SK-N-SH treated with all-trans-retinoic acid at 6 μM for 48 hours (cell line): ENCODE measurements around the gene MPP2.

ENCODE experiments used
- ATAC-seq: fragments of 200-7000 bp; cut with Tn5 transposase; 3 replicates; pipeline ENCODE4 v1.9.1; 2020; ENCODE audit warnings: mild to moderate bottlenecking, moderate library complexity
- BACH2 ChIP-seq: fragments of 250-450 bp; sonication (Bioruptor Pico); IDR thresholded peaks from 2 replicates; pipeline ENCODE4 v1.9.0; 2021; ENCODE audit warnings: mild to moderate bottlenecking, borderline replicate concordance
- CSDC2 ChIP-seq: fragments of 250-450 bp; sonication (Bioruptor Pico); IDR thresholded peaks from 2 replicates; pipeline ENCODE4 v1.5.0; 2020; ENCODE audit warnings: mild to moderate bottlenecking, moderate library complexity
- GLIS3 ChIP-seq: fragments of 250-450 bp; sonication (Bioruptor Pico); IDR thresholded peaks from 2 replicates; pipeline ENCODE4 v1.5.0; 2020; ENCODE audit warnings: mild to moderate bottlenecking, moderate library complexity
- OSR1 ChIP-seq: fragments of 250-450 bp; sonication (Bioruptor Pico); IDR thresholded peaks from 2 replicates; pipeline ENCODE4 v1.8.0; 2022; ENCODE audit warnings: moderate library complexity, mild to moderate bottlenecking, inconsistent platforms
- POU6F1 ChIP-seq: fragments of 250-450 bp; sonication (Bioruptor Pico); IDR thresholded peaks from 2 replicates; pipeline ENCODE4 v1.8.0; 2021; ENCODE audit warnings: low read depth, mild to moderate bottlenecking, moderate library complexity, borderline replicate concordance
- PPARA ChIP-seq: fragments of 250-450 bp; sonication (Bioruptor Pico); IDR thresholded peaks from 2 replicates; pipeline ENCODE4 v1.5.0; 2020; ENCODE audit warnings: mild to moderate bottlenecking, borderline replicate concordance
- RARB ChIP-seq: fragments of 250-450 bp; sonication (Bioruptor Pico); IDR thresholded peaks from 2 replicates; pipeline ENCODE4 v1.8.0; 2021; ENCODE audit warnings: mild to moderate bottlenecking, moderate library complexity
- SNAI2 ChIP-seq: fragments of 250-450 bp; sonication (Bioruptor Pico); IDR thresholded peaks from 2 replicates; pipeline ENCODE4 v1.5.0; 2020; ENCODE audit warnings: mild to moderate bottlenecking, moderate library complexity
- TOX ChIP-seq: fragments of 250-450 bp; sonication (Bioruptor Pico); IDR thresholded peaks from 2 replicates; pipeline ENCODE4 v1.8.0; 2021; ENCODE audit warnings: mild to moderate bottlenecking, moderate library complexity, borderline replicate concordance
- TSHZ2 ChIP-seq: fragments of 250-450 bp; sonication (Bioruptor Pico); IDR thresholded peaks from 2 replicates; pipeline ENCODE4 v1.5.0; 2020; ENCODE audit warnings: mild to moderate bottlenecking, moderate library complexity
- ZFP3 ChIP-seq: fragments of 250-450 bp; sonication (Bioruptor Pico); IDR thresholded peaks from 2 replicates; pipeline ENCODE4 v1.5.0; 2020; ENCODE audit warnings: mild to moderate bottlenecking, moderate library complexity
- ZNF70 ChIP-seq: fragments of 450-650 bp; formaldehyde crosslinking; IDR thresholded peaks from 2 replicates; pipeline ENCODE4 v1.5.0; 2020; ENCODE audit warnings: mild to moderate bottlenecking, moderate library complexity
- ZNF8 ChIP-seq: fragments of 450-650 bp; formaldehyde crosslinking; IDR thresholded peaks from 2 replicates; pipeline ENCODE4 v1.5.0; 2020; ENCODE audit warnings: mild to moderate bottlenecking, moderate library complexity
- TF ChIP-seq, protein P1 (sequence below): fragments of 250-450 bp; sonication (Bioruptor Pico); IDR thresholded peaks from 2 replicates; pipeline ENCODE4 v1.5.1; 2021; ENCODE audit warnings: mild to moderate bottlenecking, moderate library complexity
- TF ChIP-seq, protein P2 (sequence below): fragments of 250-450 bp; sonication (Bioruptor Pico); IDR thresholded peaks from 2 replicates; pipeline ENCODE4 v1.8.0; 2020; ENCODE audit warnings: mild to moderate bottlenecking, moderate library complexity, borderline replicate concordance
- TF ChIP-seq, protein P3 (sequence below): fragments of 250-450 bp; sonication (Bioruptor Pico); IDR thresholded peaks from 2 replicates; pipeline ENCODE4 v1.5.1; 2020; ENCODE audit warnings: low read depth, mild to moderate bottlenecking, moderate library complexity

The MPP2 gene

DNA sequence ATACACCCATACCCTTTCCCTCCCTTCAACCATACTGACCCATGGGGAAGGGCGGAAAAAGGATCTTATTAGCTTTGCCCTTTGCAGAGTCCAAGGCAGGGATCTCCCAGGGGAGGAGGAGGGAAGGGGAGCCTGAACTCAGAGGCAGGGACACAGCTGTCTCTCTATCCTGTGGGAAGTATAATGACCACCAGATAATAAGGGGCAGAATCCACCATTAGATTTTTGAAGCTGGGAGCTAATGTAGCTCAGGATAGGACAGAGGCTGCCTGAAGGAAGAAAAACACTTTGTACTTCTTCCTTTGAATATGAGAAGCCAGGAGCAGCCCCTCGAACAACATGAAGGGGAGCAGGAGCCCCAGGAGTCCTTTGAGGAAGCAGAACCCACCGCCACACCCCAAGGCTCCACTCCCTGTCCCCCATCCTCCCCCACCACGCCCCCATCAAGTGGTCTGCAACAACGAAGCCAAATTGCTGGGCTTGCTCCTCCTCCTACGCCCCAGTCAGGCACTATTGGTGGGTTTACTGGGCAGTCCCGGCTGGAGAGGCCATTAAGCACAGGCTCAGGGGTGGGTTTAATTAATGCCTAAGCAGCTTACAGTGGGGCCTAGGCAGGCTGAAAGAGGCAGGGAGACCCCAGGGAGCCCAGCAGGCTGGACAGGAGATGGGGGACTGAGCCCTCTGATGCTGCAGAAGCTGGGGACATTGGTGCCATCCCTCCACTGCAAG, 5.3 kb downstream of the MPP2 start:
- TF ChIP-seq, protein P1, sequence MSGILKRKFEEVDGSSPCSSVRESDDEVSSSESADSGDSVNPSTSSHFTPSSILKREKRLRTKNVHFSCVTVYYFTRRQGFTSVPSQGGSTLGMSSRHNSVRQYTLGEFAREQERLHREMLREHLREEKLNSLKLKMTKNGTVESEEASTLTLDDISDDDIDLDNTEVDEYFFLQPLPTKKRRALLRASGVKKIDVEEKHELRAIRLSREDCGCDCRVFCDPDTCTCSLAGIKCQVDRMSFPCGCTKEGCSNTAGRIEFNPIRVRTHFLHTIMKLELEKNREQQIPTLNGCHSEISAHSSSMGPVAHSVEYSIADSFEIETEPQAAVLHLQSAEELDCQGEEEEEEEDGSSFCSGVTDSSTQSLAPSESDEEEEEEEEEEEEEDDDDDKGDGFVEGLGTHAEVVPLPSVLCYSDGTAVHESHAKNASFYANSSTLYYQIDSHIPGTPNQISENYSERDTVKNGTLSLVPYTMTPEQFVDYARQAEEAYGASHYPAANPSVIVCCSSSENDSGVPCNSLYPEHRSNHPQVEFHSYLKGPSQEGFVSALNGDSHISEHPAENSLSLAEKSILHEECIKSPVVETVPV (CRISPR knock-in tag): no peak
- no peak for TF ChIP-seq OSR1 (CRISPR knock-in tag)
- ATAC-seq: no peak

GRCh38 chr17:43900858-43901754, 6.2 kb downstream of the MPP2 start:
- TF ChIP-seq ZNF8 (CRISPR knock-in tag): no peak
- no peak for TF ChIP-seq GLIS3 (CRISPR knock-in tag)
- TF ChIP-seq SNAI2 (CRISPR knock-in tag): no peak
- TF ChIP-seq, protein P2, sequence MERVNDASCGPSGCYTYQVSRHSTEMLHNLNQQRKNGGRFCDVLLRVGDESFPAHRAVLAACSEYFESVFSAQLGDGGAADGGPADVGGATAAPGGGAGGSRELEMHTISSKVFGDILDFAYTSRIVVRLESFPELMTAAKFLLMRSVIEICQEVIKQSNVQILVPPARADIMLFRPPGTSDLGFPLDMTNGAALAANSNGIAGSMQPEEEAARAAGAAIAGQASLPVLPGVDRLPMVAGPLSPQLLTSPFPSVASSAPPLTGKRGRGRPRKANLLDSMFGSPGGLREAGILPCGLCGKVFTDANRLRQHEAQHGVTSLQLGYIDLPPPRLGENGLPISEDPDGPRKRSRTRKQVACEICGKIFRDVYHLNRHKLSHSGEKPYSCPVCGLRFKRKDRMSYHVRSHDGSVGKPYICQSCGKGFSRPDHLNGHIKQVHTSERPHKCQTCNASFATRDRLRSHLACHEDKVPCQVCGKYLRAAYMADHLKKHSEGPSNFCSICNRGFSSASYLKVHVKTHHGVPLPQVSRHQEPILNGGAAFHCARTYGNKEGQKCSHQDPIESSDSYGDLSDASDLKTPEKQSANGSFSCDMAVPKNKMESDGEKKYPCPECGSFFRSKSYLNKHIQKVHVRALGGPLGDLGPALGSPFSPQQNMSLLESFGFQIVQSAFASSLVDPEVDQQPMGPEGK (CRISPR knock-in tag): no peak
- no peak for TF ChIP-seq PPARA
- TF ChIP-seq POU6F1 (CRISPR knock-in tag): no peak
- no peak for TF ChIP-seq OSR1 (CRISPR knock-in tag)
- TF ChIP-seq BACH2 (CRISPR knock-in tag): no peak
- TF ChIP-seq, protein P1 (CRISPR knock-in tag): no peak
- no peak for TF ChIP-seq RARB (CRISPR knock-in tag)
- ATAC-seq: no peak; the same call in 2 of the 3 replicates

- TF ChIP-seq CSDC2 (CRISPR knock-in tag) (no peak), GLIS3 (CRISPR knock-in tag) (no peak), ZFP3 (CRISPR knock-in tag) (no peak), POU6F1 (CRISPR knock-in tag) (no peak), TOX (CRISPR knock-in tag) (no peak), ZNF70 (CRISPR knock-in tag) (no peak), TSHZ2 (CRISPR knock-in tag) (no peak)
- TF ChIP-seq, protein P3, sequence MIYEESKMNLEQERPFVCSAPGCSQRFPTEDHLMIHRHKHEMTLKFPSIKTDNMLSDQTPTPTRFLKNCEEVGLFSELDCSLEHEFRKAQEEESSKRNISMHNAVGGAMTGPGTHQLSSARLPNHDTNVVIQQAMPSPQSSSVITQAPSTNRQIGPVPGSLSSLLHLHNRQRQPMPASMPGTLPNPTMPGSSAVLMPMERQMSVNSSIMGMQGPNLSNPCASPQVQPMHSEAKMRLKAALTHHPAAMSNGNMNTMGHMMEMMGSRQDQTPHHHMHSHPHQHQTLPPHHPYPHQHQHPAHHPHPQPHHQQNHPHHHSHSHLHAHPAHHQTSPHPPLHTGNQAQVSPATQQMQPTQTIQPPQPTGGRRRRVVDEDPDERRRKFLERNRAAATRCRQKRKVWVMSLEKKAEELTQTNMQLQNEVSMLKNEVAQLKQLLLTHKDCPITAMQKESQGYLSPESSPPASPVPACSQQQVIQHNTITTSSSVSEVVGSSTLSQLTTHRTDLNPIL (CRISPR knock-in tag): no peak
- ATAC-seq: peak; percentile 100
These were observed 7.0 kb downstream of the MPP2 start for GRCh38 chr17:43900183-43900857.
